WTC11 (cell line): ENCODE measurements around the gene TREH. TPM values are rescaled to one million over a fixed set of nuclear protein-coding genes. Genes with fewer than 3 reads are reported as not detected.

Experiments used
- ATAC-seq: fragments of 200-7000 bp; cut with Tn5 transposase; 2 replicates; pipeline ENCODE4 v1.10.0; 2021; ENCODE audit warnings: mild to moderate bottlenecking, moderate library complexity
- CTCF ChIA-PET: fragments of 300-600 bp; sonication (Branson Sonifier 250); formaldehyde crosslinking; loops from one replicate; lab custom pipeline; 2021; ENCODE audit warnings: antibody characterized with exemption; lab: Charles Lee
- POLR2A ChIA-PET: fragments of 350-600 bp; sonication (Branson Sonifier 250); formaldehyde crosslinking; loops from one replicate; lab custom pipeline; 2021; ENCODE audit warnings: antibody characterized with exemption; lab: Charles Lee
- DNase-seq: peaks from one replicate; pipeline ENCODE4 v3.0.0; 2021; ENCODE audit warnings: low spot score
- H3K27ac Mint-ChIP-seq: 2 replicates; pipeline ENCODE4 v1.8.0; 2021; ENCODE audit warnings: mixed read lengths
- H3K27me3 Mint-ChIP-seq: 2 replicates; pipeline ENCODE4 v1.8.0; 2021; ENCODE audit warnings: low read depth, mild to moderate bottlenecking, moderate library complexity, mixed read lengths
- H3K36me3 Mint-ChIP-seq: 2 replicates; pipeline ENCODE4 v1.8.0; 2021; ENCODE audit warnings: mixed read lengths
- H3K4me1 Mint-ChIP-seq: 2 replicates; pipeline ENCODE4 v1.8.0; 2022; ENCODE audit warnings: mixed read lengths
- H3K4me3 Mint-ChIP-seq: 2 replicates; pipeline ENCODE4 v1.8.0; 2021; ENCODE audit warnings: mild to moderate bottlenecking, moderate library complexity, mixed read lengths
- H3K9me3 Mint-ChIP-seq: 2 replicates; pipeline ENCODE4 v1.8.0; 2021; ENCODE audit warnings: mixed read lengths
- ESRRA ChIP-seq: sonication (generic); formaldehyde crosslinking; IDR thresholded peaks from 2 replicates; pipeline ENCODE4 v1.8.1; 2022; ENCODE audit warnings: mild to moderate bottlenecking, missing genetic modification reagents, borderline replicate concordance
- FOXJ3 ChIP-seq: sonication (generic); formaldehyde crosslinking; IDR thresholded peaks from 2 replicates; pipeline ENCODE4 v1.9.0; 2021; ENCODE audit warnings: missing genetic modification reagents, mild to moderate bottlenecking, borderline replicate concordance
- KAT7 ChIP-seq: sonication (generic); formaldehyde crosslinking; IDR thresholded peaks from 2 replicates; pipeline ENCODE4 v1.8.1; 2023; ENCODE audit warnings: missing genetic modification reagents, mild to moderate bottlenecking, borderline replicate concordance
- ZNF263 ChIP-seq: sonication (generic); formaldehyde crosslinking; IDR thresholded peaks from 2 replicates; pipeline ENCODE4 v1.8.1; 2022; ENCODE audit warnings: low read depth, mild to moderate bottlenecking, moderate library complexity, missing genetic modification reagents
- total RNA-seq: library from RNA; stranded (reverse); gene quantifications from 3 replicates; pipeline ENCODE4 v1.2.3, GENCODE V29; 2021
- TF ChIP-seq, protein P1 (sequence below): sonication (generic); formaldehyde crosslinking; IDR thresholded peaks from 2 replicates; pipeline ENCODE4 v1.8.1; 2023; ENCODE audit warnings: mild to moderate bottlenecking, missing genetic modification reagents
- TF ChIP-seq, protein P2 (sequence below): sonication (generic); formaldehyde crosslinking; IDR thresholded peaks from 2 replicates; pipeline ENCODE4 v1.8.1; 2023; ENCODE audit warnings: mild to moderate bottlenecking, missing genetic modification reagents
- TF ChIP-seq, protein P3 (sequence below): sonication (generic); formaldehyde crosslinking; IDR thresholded peaks from 2 replicates; pipeline ENCODE4 v1.8.0; 2022; ENCODE audit warnings: missing genetic modification reagents
- TF ChIP-seq, protein P4 (sequence below): fragments of 250-450 bp; sonication (Bioruptor Pico); IDR thresholded peaks from 2 replicates; pipeline ENCODE4 v1.9.0; 2021; ENCODE audit warnings: moderate library complexity, mild to moderate bottlenecking, inconsistent platforms, borderline replicate concordance

Gene TREH
- total RNA-seq, 1 experiment from 2014 or later: not detected

DNA sequence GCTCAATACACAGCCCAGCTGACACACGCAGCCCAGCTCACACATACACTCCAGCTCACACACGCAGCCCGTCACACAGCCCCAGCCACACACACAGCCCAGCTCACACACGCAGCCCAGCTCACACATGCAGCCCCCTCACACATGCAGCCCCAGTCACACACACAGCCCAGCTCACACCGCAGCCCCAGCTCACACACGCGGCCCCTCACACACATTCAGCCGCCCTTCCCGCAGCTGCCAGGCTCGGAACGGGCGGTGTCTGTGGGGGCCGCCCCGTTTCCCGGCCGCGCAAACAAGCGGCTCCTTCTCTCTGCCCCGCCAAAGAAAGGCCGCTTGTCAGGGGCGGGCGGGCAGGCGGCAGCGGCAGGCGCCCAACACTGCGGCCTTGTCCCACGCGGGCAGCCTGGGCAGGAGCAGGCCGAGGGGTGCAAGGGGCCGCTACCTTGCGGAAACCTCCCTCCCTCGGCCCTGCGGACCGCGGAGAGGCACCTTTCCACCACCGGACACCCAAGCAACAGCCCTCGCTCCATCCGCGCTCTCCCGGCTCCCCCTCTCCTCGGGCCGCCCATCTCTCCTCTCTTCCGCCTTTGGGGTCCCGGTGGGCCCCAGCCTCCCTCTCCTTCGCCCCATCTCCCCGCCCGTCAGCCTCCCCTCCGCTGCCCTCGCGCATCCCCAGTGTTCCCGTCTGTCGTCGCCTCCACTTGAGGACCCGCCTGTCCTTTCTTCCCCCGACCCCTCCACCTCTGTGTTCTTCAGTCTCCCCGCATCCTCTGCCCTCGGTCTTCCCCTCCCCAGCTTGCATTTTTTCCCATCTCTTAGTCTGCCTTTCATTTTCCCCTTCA is 69.8 kb downstream of the TREH start:
- Mint-ChIP-seq H3K27me3 (peaks cover 75% of the 10 kb centered on the region), H3K4me1 (peaks cover 58% of the 10 kb centered on the region), H3K9me3 (no peaks in the 10 kb centered on the region), H3K4me3 (peak overlapping the region; percentile 68), H3K27ac (no peak overlapping the region), H3K36me3 (no peaks in the 10 kb centered on the region; the same call in 1 of the 2 replicates)
- DNase-seq (peak; percentile 34), ATAC-seq (peak; percentile 2)
- CTCF ChIA-PET: interaction anchor here (0.5 to 12.5 kb wide), 15 partner anchors 9 to 417 kb away, joined by 3 to 127 read pairs (median 4); partner anchors contain the start of gene DDX6
- POLR2A ChIA-PET: interaction anchor here (0.5 to 5.1 kb wide), 6 partner anchors 12 to 73 kb away, joined by 3 to 32 read pairs (median 4); no protein-coding TSS in a partner anchor
- no peak for TF ChIP-seq ESRRA (CRISPR knock-in tag)
- TF ChIP-seq, protein P1, sequence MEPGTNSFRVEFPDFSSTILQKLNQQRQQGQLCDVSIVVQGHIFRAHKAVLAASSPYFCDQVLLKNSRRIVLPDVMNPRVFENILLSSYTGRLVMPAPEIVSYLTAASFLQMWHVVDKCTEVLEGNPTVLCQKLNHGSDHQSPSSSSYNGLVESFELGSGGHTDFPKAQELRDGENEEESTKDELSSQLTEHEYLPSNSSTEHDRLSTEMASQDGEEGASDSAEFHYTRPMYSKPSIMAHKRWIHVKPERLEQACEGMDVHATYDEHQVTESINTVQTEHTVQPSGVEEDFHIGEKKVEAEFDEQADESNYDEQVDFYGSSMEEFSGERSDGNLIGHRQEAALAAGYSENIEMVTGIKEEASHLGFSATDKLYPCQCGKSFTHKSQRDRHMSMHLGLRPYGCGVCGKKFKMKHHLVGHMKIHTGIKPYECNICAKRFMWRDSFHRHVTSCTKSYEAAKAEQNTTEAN (CRISPR knock-in tag): peak; percentile 91
- TF ChIP-seq, all 79 proteins: peak for 1

DNA sequence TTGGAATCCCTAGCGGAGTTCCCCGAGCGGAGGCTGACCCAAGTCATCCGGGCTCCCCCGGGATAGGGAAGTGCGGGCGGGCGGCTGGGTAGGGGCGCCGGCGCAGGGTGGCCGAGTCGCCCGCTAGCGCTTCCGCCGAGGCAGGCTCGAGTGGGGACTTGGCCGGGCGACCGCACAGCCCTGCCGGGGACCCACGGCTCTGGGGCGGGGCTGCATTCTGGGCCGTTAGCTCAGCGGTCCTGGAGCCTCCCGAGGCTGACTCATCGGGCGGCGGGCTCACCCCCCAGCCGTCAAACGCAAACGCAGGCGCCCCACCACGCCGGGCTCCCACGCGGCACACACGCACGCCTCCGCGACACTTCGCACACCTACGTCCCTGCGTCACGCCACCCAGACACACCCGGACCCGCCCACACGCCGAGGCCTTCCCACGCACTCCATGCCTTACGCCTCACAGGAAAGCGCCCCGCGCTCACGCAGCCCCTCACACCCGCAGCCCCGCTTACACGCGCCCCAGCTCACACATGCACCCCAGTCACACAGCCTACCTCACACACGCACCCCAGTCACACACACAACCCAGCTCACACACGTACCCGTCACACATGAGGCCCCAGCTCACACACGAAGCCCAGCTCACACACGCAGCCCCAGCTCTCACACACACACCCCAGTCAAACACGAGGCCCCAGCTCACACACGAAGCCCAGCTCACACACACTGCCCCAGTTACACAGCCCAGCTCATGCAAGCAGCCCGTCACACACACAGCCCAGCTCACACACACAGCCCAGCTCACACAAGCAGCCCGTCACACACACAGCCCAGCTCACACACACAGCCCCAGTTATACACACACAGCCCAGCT is 70.9 kb downstream of the TREH start:
- Mint-ChIP-seq H3K27me3 (peaks cover 85% of the 10 kb centered on the region), H3K4me1 (peaks cover 50% of the 10 kb centered on the region), H3K27ac (no peak overlapping the region), H3K4me3 (peak overlapping the region; percentile 68), H3K36me3 (no peaks in the 10 kb centered on the region; the same call in 1 of the 2 replicates), H3K9me3 (no peaks in the 10 kb centered on the region)
- no peak for DNase-seq
- CTCF ChIA-PET: interaction anchor here (0.9 to 12.5 kb wide), 7 partner anchors 13 to 62 kb away, joined by 3 to 127 read pairs (median 29); no protein-coding TSS in a partner anchor
- POLR2A ChIA-PET: interaction anchor here (1.0 to 5.1 kb wide), 3 partner anchors 13 to 51 kb away, joined by 3 to 32 read pairs (median 3); no protein-coding TSS in a partner anchor
- TF ChIP-seq KAT7 (CRISPR knock-in tag): no peak
- TF ChIP-seq ZNF263 (CRISPR knock-in tag): no peak
- TF ChIP-seq, protein P2, sequence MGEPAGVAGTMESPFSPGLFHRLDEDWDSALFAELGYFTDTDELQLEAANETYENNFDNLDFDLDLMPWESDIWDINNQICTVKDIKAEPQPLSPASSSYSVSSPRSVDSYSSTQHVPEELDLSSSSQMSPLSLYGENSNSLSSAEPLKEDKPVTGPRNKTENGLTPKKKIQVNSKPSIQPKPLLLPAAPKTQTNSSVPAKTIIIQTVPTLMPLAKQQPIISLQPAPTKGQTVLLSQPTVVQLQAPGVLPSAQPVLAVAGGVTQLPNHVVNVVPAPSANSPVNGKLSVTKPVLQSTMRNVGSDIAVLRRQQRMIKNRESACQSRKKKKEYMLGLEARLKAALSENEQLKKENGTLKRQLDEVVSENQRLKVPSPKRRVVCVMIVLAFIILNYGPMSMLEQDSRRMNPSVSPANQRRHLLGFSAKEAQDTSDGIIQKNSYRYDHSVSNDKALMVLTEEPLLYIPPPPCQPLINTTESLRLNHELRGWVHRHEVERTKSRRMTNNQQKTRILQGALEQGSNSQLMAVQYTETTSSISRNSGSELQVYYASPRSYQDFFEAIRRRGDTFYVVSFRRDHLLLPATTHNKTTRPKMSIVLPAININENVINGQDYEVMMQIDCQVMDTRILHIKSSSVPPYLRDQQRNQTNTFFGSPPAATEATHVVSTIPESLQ (CRISPR knock-in tag): no peak
- TF ChIP-seq, protein P3, sequence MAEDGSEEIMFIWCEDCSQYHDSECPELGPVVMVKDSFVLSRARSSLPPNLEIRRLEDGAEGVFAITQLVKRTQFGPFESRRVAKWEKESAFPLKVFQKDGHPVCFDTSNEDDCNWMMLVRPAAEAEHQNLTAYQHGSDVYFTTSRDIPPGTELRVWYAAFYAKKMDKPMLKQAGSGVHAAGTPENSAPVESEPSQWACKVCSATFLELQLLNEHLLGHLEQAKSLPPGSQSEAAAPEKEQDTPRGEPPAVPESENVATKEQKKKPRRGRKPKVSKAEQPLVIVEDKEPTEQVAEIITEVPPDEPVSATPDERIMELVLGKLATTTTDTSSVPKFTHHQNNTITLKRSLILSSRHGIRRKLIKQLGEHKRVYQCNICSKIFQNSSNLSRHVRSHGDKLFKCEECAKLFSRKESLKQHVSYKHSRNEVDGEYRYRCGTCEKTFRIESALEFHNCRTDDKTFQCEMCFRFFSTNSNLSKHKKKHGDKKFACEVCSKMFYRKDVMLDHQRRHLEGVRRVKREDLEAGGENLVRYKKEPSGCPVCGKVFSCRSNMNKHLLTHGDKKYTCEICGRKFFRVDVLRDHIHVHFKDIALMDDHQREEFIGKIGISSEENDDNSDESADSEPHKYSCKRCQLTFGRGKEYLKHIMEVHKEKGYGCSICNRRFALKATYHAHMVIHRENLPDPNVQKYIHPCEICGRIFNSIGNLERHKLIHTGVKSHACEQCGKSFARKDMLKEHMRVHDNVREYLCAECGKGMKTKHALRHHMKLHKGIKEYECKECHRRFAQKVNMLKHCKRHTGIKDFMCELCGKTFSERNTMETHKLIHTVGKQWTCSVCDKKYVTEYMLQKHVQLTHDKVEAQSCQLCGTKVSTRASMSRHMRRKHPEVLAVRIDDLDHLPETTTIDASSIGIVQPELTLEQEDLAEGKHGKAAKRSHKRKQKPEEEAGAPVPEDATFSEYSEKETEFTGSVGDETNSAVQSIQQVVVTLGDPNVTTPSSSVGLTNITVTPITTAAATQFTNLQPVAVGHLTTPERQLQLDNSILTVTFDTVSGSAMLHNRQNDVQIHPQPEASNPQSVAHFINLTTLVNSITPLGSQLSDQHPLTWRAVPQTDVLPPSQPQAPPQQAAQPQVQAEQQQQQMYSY (CRISPR knock-in tag): peak; percentile 25; the same call in 1 of the 2 replicates
- TF ChIP-seq, protein P4, sequence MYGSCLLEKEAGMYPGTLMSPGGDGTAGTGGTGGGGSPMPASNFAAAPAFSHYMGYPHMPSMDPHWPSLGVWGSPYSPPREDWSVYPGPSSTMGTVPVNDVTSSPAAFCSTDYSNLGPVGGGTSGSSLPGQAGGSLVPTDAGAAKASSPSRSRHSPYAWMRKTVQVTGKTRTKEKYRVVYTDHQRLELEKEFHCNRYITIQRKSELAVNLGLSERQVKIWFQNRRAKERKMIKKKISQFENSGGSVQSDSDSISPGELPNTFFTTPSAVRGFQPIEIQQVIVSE (CRISPR knock-in tag): no peak
- TF ChIP-seq, protein P1 (CRISPR knock-in tag): peak; percentile 95
- no peak for TF ChIP-seq FOXJ3
- no peak for ATAC-seq
